HepG2 (cell line): ENCODE results near the gene PEPD. TPM values are rescaled to one million over a fixed set of nuclear protein-coding genes. Genes with fewer than 3 reads are reported as not detected.

ENCODE experiments used
- ATAC-seq: fragments of 200-7000 bp; cut with Tn5 transposase; 3 replicates; pipeline ENCODE4 v1.9.1; 2020; ENCODE audit warnings: mild to moderate bottlenecking, moderate library complexity
- BruUV-seq: library from RNA; stranded (reverse); fragments of 400-500 nt; replicated peaks from 2 replicates; lab custom pipeline; 2021; lab: Mats Ljungman, UMichigan
- CTCF ChIA-PET: fragments of 300-600 bp; formaldehyde crosslinking; extraction: SDS; loops from one replicate; lab custom pipeline; 2021; ENCODE audit warnings: low total read pairs, inconsistent platforms, low intra/inter-chr PET ratio; lab: Yijun Ruan, JAX
- POLR2A ChIA-PET: fragments of 350-600 bp; sonication (Branson Sonifier 250); formaldehyde crosslinking; loops from one replicate; lab custom pipeline; 2020; ENCODE audit warnings: antibody characterized with exemption, inconsistent platforms; lab: Yijun Ruan, JAX
- DNase-seq: peaks from one replicate; pipeline ENCODE4 v3.0.0-alpha.2; 2015; ENCODE audit warnings: low spot score
- FAIRE-seq: peaks from 3 replicates; lab custom pipeline; 2011; peaks lifted over from hg19 to GRCh38; lab: Jason Lieb, UNC
- H2AFZ ChIP-seq: one replicate; pipeline ENCODE4 v1.6.1; 2011; ENCODE audit warnings: low read length, inconsistent platforms
- H3K27ac ChIP-seq: fragments of 300-600 bp; 3 replicates; pipeline ENCODE4 v1.8.0; 2011; ENCODE audit warnings: mixed run types, mild to moderate bottlenecking, mixed read lengths, low read length, inconsistent platforms; ENCODE audit not compliant: insufficient read depth; ENCODE audit errors: extremely low read length
- H3K27me3 ChIP-seq, 2 experiments: fragments of 200-600 bp in 1 of 2; 2 replicates in 1 of 2; 3 replicates in 1 of 2; pipeline versions ENCODE4 v1.6.0 to v1.8.0; 2011; ENCODE audit warnings: low read length in 2 of 2, mild to moderate bottlenecking in 2 of 2, moderate library complexity in 2 of 2, inconsistent platforms in 1 of 2; ENCODE audit not compliant: insufficient read depth in 2 of 2, control insufficient read depth in 1 of 2
- H3K36me3 ChIP-seq, 2 experiments: fragments of 200-600 bp in 1 of 2; replicated peaks in 1 of 2; 2 replicates in 1 of 2; 3 replicates in 1 of 2; pipeline versions ENCODE4 v1.5.1 to v1.8.0; 2011; ENCODE audit warnings: low read length in 2 of 2, inconsistent platforms in 1 of 2; ENCODE audit not compliant: insufficient read depth in 2 of 2, control insufficient read depth in 1 of 2
- H3K4me1 ChIP-seq: 2 replicates; pipeline ENCODE4 v1.5.1; 2012; ENCODE audit warnings: low read length, inconsistent platforms; ENCODE audit not compliant: insufficient read depth
- H3K4me2 ChIP-seq: 2 replicates; pipeline ENCODE4 v1.6.0; 2011; ENCODE audit warnings: low read depth, low read length, inconsistent platforms
- H3K4me3 ChIP-seq, 3 experiments: fragments of 200-600 bp in 1 of 3; sonication (generic), shearing (Covaris generic) in 1 of 3; replicated peaks in 1 of 3; 2 replicates each; pipeline ENCODE4 v1.5.1; 2011 to 2016; ENCODE audit warnings: low read length in 3 of 3, inconsistent platforms in 2 of 3, low read depth in 2 of 3, mild to moderate bottlenecking in 2 of 3, control low read depth in 1 of 3, mixed read lengths in 1 of 3; ENCODE audit not compliant: insufficient read depth in 1 of 3
- H3K79me2 ChIP-seq: one replicate; pipeline ENCODE4 v1.6.1; 2011; ENCODE audit warnings: low read length, inconsistent platforms; ENCODE audit not compliant: insufficient read depth
- H3K9ac ChIP-seq: 2 replicates; pipeline ENCODE4 v1.6.0; 2011; ENCODE audit warnings: mild to moderate bottlenecking, low read depth, low read length, inconsistent platforms; ENCODE audit not compliant: insufficient read depth
- H3K9me3 ChIP-seq: 2 replicates; pipeline ENCODE4 v1.5.1; 2012; ENCODE audit warnings: mild to moderate bottlenecking, low read length
- H4K20me1 ChIP-seq: 2 replicates; pipeline ENCODE4 v1.6.0; 2011; ENCODE audit warnings: inconsistent platforms, mild to moderate bottlenecking, low read length, moderate library complexity; ENCODE audit not compliant: insufficient read depth
- DMAP1 ChIP-seq: IDR thresholded peaks from 2 replicates; pipeline ENCODE4 v1.6.1; 2016
- PHB2 ChIP-seq: fragments of 450-650 bp; IDR thresholded peaks from 2 replicates; pipeline ENCODE4 v1.6.1; 2018; ENCODE audit not compliant: partially characterized antibody
- SNAPC2 ChIP-seq: sonication (generic); formaldehyde crosslinking; IDR thresholded peaks from 2 replicates; pipeline ENCODE4 v1.8.1; 2022; ENCODE audit warnings: mild to moderate bottlenecking, missing genetic modification reagents
- ZNF367 ChIP-seq: sonication (generic); formaldehyde crosslinking; IDR thresholded peaks from 2 replicates; pipeline ENCODE4 v1.4.0; 2020; ENCODE audit warnings: missing genetic modification reagents, borderline replicate concordance
- ZNF44 ChIP-seq: sonication (generic); formaldehyde crosslinking; IDR thresholded peaks from 2 replicates; pipeline ENCODE4 v1.5.1; 2020; ENCODE audit warnings: mild to moderate bottlenecking, missing genetic modification reagents
- ZNF615 ChIP-seq: sonication (generic); formaldehyde crosslinking; IDR thresholded peaks from 2 replicates; pipeline ENCODE4 v1.5.0; 2020; ENCODE audit warnings: mild to moderate bottlenecking, missing genetic modification reagents, borderline replicate concordance
- WGBS: methylation state at CpG from one replicate; pipeline ENCODE4 v1.1.6; 2017; ENCODE audit warnings: low lambda C conversion rate; 5-methylcytosine and 5-hydroxymethylcytosine counted together
- in situ Hi-C: cut with HindIII; loops from 2 replicates; pipeline ENCODE4 v1.10.0; 2017; ENCODE audit warnings: low pct_unique_long_range_greater_than_20kb; ENCODE audit not compliant: extremely low pct_ligation_motif_present
- intact Hi-C: fragments of 100-400 bp; cut with micrococcal nuclease; formaldehyde crosslinking; loops from one replicate; pipeline ENCODE4 v1.10.0; 2022; ENCODE audit not compliant: unreplicated experiment
- polyA plus RNA-seq, 8 experiments: library from polyadenylated mRNA; depleted of rRNA in 3 of 8; stranded (reverse) in 7 of 8; unstranded in 1 of 8; fragments of >200 nt; fragmentation: Illumina TruSeq in 4 of 8; extraction: Trizol in 4 of 8; gene quantifications; 2 replicates each; pipeline versions ENCODE4 v1.2.1 to v1.2.3, GENCODE V29; 2011 to 2016; ENCODE audit warnings: low read depth in 4 of 8, missing spikeins in 1 of 8, mixed read lengths in 1 of 8; ENCODE audit not compliant: insufficient read depth in 1 of 8
- total RNA-seq, 5 experiments: library from RNA; depleted of rRNA; stranded (reverse); fragments of >200 nt; fragmentation: Illumina TruSeq; extraction: Trizol; gene quantifications; 2 replicates each; pipeline ENCODE4 v1.2.3, GENCODE V29; 2016; ENCODE audit warnings: low read depth in 1 of 5
- TF ChIP-seq, protein P1 (sequence below): sonication (generic); formaldehyde crosslinking; IDR thresholded peaks from 2 replicates; pipeline ENCODE4 v1.5.1; 2020; ENCODE audit warnings: mild to moderate bottlenecking, missing genetic modification reagents, borderline replicate concordance
- TF ChIP-seq, protein P2 (sequence below): sonication (generic); formaldehyde crosslinking; IDR thresholded peaks from 2 replicates; pipeline ENCODE4 v1.4.0; 2020; ENCODE audit warnings: mild to moderate bottlenecking, missing genetic modification reagents
- TF ChIP-seq, protein P3 (sequence below): sonication (generic); formaldehyde crosslinking; IDR thresholded peaks from 2 replicates; pipeline ENCODE4 v1.4.0; 2020; ENCODE audit warnings: missing genetic modification reagents, mild to moderate bottlenecking, borderline replicate concordance

PEPD gene
- total and polyA plus RNA-seq, 2 of the 13 experiments (the other 11 are each of a cell fraction or from before 2014, with no cell fraction given): 60.7 to 75.1 TPM

DNA sequence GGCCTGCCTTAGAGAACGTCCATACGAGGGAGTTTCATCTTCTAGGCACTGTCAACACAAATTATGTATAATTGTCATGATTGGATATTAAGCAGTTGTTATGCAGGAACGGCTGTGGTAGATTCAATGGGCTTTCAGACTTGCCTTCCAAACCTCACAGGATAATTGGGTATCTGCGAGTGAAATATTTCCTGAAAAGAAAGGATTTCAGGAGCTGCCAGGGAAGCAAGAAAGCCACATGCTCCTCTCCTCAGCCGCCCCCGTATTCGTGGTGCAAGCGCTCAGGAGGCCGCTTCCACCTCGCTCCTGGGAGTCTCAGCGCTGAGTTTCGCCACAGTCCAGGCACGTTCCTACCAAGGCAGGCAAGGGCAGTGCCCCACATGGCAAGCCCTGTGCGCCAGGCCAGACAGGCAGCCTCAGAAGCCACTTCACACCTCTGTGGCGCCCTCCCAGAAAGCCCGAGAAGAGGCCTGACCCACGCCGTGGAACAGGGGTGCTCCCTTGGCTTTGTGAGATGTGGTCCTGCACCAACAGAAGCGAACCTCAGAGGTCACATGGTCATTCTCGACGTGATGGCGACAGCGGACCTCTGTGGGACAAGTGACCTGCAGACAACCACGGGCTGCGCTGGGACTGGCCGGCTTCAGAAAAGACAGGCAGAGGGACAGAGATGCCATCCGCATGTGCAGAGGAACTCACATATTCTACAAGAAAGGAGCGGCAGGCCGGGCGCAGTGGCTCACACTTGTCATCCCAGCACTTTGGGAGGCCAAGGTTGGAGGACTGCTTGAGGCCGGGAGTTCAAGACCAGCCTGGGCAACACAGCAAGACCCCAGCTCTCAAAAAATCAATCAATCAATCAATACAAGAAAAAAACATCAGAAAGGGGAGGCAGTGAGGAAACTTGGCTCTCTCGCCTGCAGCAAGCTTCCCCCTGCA, 106.7 kb downstream of the PEPD start:
- Histone ChIP-seq H3K4me1 (no peaks in the 10 kb centered on the region), H4K20me1 (no peaks in the 10 kb centered on the region), H2AFZ (no peak overlapping the region), H3K27ac (no peak overlapping the region), H3K36me3 (peaks cover 0 to 11% of the 10 kb centered on the region in 2 experiments; a peak in 1 of 5 replicates), H3K9me3 (no peaks in the 10 kb centered on the region), H3K79me2 (no peaks in the 10 kb centered on the region), H3K27me3 (no peaks in the 10 kb centered on the region), H3K4me3 (no peak overlapping the region), H3K4me2 (no peak overlapping the region), H3K9ac (no peak overlapping the region)
- 98% methylated on average over 26 of the region's 32 CpGs for WGBS
- in situ Hi-C loops (no loop called here), intact Hi-C loops (no loop called here)
- ChIA-PET CTCF (interaction anchor here (1.8 kb wide), 1 partner anchor 357 kb away, joined by 11 read pairs; no protein-coding TSS in a partner anchor), POLR2A (no interaction called here)
- no TSS peak for BruUV-seq
- FAIRE-seq (no peak), ATAC-seq (no peak), DNase-seq (no peak)
- TF ChIP-seq, protein P1, sequence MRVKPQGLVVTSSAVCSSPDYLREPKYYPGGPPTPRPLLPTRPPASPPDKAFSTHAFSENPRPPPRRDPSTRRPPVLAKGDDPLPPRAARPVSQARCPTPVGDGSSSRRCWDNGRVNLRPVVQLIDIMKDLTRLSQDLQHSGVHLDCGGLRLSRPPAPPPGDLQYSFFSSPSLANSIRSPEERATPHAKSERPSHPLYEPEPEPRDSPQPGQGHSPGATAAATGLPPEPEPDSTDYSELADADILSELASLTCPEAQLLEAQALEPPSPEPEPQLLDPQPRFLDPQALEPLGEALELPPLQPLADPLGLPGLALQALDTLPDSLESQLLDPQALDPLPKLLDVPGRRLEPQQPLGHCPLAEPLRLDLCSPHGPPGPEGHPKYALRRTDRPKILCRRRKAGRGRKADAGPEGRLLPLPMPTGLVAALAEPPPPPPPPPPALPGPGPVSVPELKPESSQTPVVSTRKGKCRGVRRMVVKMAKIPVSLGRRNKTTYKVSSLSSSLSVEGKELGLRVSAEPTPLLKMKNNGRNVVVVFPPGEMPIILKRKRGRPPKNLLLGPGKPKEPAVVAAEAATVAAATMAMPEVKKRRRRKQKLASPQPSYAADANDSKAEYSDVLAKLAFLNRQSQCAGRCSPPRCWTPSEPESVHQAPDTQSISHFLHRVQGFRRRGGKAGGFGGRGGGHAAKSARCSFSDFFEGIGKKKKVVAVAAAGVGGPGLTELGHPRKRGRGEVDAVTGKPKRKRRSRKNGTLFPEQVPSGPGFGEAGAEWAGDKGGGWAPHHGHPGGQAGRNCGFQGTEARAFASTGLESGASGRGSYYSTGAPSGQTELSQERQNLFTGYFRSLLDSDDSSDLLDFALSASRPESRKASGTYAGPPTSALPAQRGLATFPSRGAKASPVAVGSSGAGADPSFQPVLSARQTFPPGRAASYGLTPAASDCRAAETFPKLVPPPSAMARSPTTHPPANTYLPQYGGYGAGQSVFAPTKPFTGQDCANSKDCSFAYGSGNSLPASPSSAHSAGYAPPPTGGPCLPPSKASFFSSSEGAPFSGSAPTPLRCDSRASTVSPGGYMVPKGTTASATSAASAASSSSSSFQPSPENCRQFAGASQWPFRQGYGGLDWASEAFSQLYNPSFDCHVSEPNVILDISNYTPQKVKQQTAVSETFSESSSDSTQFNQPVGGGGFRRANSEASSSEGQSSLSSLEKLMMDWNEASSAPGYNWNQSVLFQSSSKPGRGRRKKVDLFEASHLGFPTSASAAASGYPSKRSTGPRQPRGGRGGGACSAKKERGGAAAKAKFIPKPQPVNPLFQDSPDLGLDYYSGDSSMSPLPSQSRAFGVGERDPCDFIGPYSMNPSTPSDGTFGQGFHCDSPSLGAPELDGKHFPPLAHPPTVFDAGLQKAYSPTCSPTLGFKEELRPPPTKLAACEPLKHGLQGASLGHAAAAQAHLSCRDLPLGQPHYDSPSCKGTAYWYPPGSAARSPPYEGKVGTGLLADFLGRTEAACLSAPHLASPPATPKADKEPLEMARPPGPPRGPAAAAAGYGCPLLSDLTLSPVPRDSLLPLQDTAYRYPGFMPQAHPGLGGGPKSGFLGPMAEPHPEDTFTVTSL (CRISPR knock-in tag): no peak
- TF ChIP-seq, protein P2, sequence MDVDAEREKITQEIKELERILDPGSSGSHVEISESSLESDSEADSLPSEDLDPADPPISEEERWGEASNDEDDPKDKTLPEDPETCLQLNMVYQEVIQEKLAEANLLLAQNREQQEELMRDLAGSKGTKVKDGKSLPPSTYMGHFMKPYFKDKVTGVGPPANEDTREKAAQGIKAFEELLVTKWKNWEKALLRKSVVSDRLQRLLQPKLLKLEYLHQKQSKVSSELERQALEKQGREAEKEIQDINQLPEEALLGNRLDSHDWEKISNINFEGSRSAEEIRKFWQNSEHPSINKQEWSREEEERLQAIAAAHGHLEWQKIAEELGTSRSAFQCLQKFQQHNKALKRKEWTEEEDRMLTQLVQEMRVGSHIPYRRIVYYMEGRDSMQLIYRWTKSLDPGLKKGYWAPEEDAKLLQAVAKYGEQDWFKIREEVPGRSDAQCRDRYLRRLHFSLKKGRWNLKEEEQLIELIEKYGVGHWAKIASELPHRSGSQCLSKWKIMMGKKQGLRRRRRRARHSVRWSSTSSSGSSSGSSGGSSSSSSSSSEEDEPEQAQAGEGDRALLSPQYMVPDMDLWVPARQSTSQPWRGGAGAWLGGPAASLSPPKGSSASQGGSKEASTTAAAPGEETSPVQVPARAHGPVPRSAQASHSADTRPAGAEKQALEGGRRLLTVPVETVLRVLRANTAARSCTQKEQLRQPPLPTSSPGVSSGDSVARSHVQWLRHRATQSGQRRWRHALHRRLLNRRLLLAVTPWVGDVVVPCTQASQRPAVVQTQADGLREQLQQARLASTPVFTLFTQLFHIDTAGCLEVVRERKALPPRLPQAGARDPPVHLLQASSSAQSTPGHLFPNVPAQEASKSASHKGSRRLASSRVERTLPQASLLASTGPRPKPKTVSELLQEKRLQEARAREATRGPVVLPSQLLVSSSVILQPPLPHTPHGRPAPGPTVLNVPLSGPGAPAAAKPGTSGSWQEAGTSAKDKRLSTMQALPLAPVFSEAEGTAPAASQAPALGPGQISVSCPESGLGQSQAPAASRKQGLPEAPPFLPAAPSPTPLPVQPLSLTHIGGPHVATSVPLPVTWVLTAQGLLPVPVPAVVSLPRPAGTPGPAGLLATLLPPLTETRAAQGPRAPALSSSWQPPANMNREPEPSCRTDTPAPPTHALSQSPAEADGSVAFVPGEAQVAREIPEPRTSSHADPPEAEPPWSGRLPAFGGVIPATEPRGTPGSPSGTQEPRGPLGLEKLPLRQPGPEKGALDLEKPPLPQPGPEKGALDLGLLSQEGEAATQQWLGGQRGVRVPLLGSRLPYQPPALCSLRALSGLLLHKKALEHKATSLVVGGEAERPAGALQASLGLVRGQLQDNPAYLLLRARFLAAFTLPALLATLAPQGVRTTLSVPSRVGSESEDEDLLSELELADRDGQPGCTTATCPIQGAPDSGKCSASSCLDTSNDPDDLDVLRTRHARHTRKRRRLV (CRISPR knock-in tag): no peak
- TF ChIP-seq DMAP1 (CRISPR knock-in tag): no peak
- TF ChIP-seq, protein P3, sequence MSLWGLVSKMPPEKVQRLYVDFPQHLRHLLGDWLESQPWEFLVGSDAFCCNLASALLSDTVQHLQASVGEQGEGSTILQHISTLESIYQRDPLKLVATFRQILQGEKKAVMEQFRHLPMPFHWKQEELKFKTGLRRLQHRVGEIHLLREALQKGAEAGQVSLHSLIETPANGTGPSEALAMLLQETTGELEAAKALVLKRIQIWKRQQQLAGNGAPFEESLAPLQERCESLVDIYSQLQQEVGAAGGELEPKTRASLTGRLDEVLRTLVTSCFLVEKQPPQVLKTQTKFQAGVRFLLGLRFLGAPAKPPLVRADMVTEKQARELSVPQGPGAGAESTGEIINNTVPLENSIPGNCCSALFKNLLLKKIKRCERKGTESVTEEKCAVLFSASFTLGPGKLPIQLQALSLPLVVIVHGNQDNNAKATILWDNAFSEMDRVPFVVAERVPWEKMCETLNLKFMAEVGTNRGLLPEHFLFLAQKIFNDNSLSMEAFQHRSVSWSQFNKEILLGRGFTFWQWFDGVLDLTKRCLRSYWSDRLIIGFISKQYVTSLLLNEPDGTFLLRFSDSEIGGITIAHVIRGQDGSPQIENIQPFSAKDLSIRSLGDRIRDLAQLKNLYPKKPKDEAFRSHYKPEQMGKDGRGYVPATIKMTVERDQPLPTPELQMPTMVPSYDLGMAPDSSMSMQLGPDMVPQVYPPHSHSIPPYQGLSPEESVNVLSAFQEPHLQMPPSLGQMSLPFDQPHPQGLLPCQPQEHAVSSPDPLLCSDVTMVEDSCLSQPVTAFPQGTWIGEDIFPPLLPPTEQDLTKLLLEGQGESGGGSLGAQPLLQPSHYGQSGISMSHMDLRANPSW (CRISPR knock-in tag): no peak
- TF ChIP-seq SNAPC2 (CRISPR knock-in tag): no peak
- no peak for TF ChIP-seq PHB2
- no peak for TF ChIP-seq ZNF615
- TF ChIP-seq ZNF44 (CRISPR knock-in tag): no peak
- no peak for TF ChIP-seq ZNF367 (CRISPR knock-in tag)
